HG02981 (cell line): ENCODE results near the gene EVL.

Experiments used
- ATAC-seq: cut with Tn5 transposase; IDR thresholded peaks from one replicate; pipeline ENCODE4 v1.9.1; 2021; ENCODE audit warnings: mild to moderate bottlenecking, moderate library complexity; ENCODE audit not compliant: unreplicated experiment

The EVL gene

GRCh38 chr14:100064335-100065092 is 708 bp upstream of the EVL start:
- ATAC-seq = peak; percentile 3

GRCh38 chr14:100065942-100066574 is 836 bp downstream of the EVL start:
- peak; percentile 46 for ATAC-seq

GRCh38 chr14:100066962-100067361 is 1.7 kb downstream of the EVL start:
- ATAC-seq = no peak

GRCh38 chr14:100067481-100067880 is 2.3 kb downstream of the EVL start:
- no peak for ATAC-seq

- peak; percentile 26 for ATAC-seq
Observed at GRCh38 chr14:100067971-100068959, 3.0 kb downstream of the EVL start.

GRCh38 chr14:100069161-100069800 is 4.1 kb downstream of the EVL start:
- ATAC-seq = no peak

- no peak for ATAC-seq
Observed at GRCh38 chr14:100070310-100070709, 5.1 kb downstream of the EVL start.

GRCh38 chr14:100071545-100071944 is 6.3 kb downstream of the EVL start:
- ATAC-seq = no peak

GRCh38 chr14:100072783-100073346 is 7.6 kb downstream of the EVL start:
- ATAC-seq = no peak

GRCh38 chr14:100073576-100074430 is 8.6 kb downstream of the EVL start:
- no peak for ATAC-seq

GRCh38 chr14:100074431-100075100 is 9.3 kb downstream of the EVL start:
- no peak for ATAC-seq

GRCh38 chr14:100075681-100076080 is 10.5 kb downstream of the EVL start:
- ATAC-seq = no peak

GRCh38 chr14:100076133-100076532 is 10.9 kb downstream of the EVL start:
- no peak for ATAC-seq

- ATAC-seq = no peak
Observed at GRCh38 chr14:100076606-100077005, 11.4 kb downstream of the EVL start.

GRCh38 chr14:100077441-100077840 is 12.2 kb downstream of the EVL start:
- ATAC-seq = no peak

- ATAC-seq = no peak
Observed at GRCh38 chr14:100078216-100078803, 13.1 kb downstream of the EVL start.

GRCh38 chr14:100078997-100079725 is 13.9 kb downstream of the EVL start:
- ATAC-seq = peak; percentile 70

GRCh38 chr14:100079726-100080005 is 14.4 kb downstream of the EVL start:
- ATAC-seq = no peak
